NCI-H1436 (cell line): Measurements from ENCODE around the gene SLC15A3.
"Not testable (repeated sequence)": the region's sequence is repeated elsewhere in the genome, so short reads cannot be mapped to it uniquely, and the experiment has no call there.

Experiments
- DNase-seq: peaks from one replicate; lab custom pipeline; 2025; lab: John Stamatoyannopoulos, UW

SLC15A3 gene

DNA sequence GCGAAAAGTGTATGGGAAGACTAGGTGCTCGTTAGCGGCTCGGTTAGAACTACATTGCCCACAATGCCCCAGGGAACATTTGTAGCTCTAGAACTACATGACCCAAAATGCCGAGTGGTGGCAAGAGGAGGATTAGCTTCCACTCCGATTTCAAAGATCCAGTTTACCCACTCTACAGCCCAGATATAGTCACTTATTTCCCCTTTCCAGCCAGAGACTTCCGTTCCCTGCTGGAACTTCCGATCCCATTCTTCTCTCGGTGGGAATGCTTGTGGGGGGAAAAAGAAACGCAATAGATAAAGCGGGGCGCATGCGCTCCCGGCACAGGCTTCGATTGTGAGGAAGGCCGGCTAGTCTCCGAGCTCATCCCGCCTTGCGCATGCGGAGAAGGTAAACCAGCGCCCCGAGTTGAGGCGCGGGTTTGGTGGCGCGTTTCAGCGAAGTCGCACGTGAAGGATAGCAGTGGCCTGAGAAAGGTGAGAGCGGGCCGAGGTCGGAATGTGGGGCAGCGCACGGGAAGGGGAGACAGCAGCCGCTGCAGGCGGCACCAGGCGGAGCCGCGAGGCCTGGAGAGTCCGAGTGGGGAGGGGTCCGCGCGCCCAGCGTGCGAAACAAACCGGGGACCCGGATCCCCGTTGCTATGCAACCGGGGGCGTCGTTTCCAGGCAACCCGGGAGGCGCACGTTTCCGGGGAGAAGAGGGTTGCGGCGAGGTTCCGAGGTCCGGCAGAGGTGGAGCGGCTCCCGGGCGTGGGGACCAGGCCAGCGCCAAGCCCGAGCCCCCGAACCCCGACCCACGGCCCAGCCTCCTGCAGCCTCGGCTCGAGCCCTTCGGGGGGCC is 38.0 kb downstream of the SLC15A3 start, which contains the start of gene TMEM109:
TSS of gene TMEM109 (plus strand) at position 366 of the 840 bp plus-strand sequence. CDS start 5,536 bp downstream, outside the sequence.
- peak; percentile 89 for DNase-seq

DNA sequence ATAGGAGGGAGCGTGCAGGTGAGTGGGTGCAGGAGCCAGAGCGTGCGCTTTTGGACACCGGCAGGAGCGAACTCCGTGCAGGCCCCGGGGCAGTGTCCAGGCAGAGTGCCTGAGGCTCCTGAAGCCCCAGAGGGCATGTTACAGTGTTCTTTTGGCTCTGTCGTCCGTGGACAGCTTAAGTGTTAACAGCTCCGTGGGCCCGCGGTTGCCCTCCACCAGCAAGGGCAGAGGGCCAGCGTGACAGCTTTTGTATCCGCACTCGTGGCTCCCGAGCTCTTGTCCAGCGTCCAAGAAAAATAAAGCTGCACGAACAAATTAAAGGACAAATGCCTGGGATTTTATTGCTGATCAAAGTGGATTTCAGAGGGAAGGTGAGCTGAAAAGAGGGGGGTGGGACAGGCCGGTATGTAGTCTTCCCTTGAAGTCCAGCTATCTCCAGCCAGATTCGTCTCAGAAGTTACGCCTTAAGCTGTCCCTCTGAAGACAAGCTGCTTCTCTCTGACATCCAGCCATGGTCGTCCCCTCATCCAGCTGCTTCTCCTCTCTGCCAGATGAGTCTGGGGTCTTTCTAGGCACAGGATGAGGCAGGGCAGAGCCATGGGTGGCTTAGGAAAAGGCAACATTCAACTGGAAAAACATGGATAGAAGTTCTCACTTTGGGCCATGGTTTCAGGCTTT is 39.0 kb downstream of the SLC15A3 start:
- DNase-seq: no peak

DNA sequence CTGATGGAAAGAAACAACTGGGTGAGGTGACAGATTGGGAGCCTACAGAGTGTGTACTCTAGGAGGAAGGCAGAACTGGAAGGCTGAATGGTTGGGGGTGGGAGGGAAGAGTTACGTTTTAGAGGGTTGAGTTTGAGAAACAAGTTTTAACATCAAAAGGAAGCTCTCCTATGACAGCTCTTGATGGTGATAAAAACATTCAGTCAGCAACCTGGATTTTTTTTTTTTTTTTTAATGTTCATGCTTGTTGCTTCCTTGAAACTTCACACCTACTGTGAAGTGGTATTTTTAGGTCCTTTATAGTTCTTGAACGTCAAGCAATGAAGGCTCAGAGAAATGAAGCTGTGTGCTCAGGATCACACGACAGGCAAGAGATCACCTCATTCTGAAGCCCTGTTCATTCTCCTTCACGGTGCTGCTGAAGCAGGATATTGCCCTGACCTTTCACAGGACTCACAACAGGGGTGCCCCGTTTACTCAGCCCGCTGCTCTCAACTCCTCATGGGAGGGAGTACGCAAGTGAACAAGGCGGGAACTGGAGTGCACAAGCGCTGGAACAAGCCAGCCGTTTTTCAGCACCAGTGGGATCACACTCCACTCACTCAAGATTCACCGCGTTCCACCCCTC is 39.6 kb downstream of the SLC15A3 start:
- no peak for DNase-seq

DNA sequence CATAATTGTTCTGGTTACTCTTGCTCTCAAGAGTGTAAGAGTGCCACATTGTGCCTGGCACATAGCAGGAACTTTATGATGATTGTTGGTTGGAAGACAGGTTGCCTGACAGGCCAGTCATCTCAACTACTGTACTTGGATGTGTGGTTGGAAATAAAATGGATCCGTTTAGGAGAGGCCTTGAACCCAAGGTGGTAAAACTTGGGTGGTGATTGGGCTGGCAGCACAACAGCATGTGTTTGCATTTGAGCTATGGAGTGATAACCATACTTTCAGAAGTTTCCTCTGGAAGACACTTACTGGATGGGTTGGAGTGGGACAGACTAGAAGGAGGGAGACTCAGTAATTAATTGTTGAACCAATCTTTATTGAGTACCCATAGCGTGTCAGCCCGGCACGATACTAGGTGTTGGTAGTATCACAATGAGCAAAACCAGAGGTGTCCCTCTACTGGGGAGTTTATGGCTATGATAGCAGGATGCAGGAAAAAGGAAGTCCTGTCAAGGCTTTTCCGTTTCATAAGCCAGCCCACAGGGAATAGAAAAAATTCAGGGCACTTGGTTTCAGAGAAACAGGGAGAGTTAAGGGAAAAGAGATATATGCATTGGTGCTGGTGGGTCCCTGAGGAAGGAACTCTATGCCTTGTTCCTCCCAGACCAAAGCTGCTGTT is 41.1 kb downstream of the SLC15A3 start:
- DNase-seq: no peak

DNA sequence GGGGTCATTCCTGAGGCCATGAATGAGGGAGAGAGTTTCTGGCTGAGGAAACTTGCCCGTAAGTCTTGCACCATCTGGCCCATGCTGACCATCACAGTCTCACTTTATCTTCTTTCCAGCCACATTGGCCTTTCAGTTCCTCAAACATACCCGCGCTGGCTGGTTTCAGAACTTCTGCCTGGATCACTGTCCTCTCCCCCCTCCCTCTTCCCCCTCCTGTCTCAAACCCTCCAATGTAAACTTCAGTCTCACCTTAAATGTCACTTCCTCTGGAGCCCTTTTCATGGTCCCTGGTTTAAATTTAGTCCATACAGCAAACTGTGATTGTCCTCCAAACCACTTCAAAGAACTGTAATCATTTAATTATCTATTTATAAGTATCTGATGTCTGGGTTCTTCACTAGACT is 41.7 kb downstream of the SLC15A3 start:
- DNase-seq: no peak

DNA sequence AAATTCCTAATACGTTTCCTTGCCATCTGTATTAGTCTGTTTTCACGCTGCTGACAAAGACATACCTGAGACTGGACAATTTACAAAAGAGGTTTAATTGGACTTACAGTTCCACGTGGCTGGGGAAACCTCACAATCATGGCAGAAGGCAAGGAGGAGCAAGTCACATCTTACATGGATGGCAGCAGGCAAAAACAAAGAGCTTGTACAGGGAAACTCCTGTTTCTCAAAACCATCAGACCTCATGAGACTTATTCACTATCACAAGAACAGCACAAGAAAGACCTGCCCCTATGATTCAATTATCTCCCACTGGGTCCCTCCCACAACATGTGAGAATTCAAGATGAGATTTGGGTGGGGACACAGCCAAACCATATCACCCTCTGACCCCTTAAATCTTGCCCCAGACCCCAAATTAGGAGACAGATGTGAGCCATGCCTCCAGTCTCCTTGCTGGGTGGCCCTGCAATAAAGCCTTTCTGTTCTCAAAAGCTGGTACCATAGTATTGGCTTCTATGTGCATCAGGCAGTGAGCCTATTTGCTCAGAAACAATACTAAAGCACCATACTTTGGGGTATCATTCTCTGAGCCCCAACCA is 42.2 kb downstream of the SLC15A3 start:
- DNase-seq: not testable (repeated sequence)

DNA sequence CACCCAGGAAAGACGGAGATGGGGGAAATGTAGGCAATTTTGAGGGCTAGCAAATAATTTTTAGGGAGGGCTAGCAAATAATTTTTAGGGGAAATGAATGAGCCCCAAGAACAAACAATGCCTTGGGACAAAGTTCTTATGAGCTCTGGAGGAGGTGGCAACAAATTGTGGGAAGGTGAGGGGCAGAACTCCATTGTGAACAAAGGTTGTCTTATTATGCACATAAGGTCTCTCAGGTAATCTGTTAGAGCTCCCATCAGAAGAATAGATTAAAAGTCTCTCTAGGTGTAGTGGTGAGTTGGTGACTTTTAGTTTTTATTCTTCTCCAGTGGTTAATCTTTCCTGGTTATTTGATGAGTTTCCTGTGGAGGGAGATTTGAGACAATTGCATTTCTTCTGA is 43.2 kb downstream of the SLC15A3 start:
- DNase-seq: no peak

DNA sequence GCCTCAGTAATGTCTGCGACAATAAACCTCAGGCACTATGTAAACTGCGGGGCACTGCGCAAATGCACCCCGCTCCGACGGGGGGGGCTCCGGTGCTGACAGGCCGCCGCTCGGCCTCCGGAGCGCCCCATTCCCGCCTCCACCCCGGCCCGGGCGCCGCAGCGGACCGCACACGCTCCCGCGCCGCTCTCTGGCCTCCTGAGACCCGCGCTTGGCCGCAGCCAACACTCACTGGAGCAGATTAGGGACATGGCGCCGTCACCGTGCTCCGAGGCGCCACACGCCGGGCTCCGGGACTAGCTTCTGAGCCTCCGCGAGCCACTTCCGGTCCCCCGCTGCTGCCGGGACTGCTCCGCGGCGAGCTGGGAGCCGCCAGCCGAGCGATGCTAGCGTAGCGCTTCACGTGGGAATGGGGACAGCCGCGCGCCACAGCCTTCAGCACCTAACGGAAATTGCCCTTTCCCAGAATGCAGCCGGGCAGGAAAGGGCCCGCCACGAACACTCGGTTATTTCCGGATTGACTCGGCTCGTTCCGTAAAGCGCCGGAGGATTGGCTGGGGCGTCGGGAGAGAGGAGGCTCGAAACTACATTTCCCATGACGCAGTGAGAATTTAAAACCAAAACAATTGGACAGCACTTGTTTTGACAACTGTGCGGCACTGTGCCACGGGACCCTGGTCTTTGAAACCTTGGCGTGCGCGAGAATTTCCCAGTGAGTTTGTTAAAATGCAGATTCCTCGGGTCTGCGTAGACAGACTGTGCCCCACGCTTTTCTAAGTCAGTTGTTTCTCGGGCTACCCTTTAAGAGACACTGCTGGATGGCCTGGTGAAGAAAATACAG is 45.6 kb downstream of the SLC15A3 start, which contains the start of gene PRPF19:
TSS of gene PRPF19 (minus strand) at position 454 of the 841 bp plus-strand sequence. CDS start at position 251, 203 bp downstream.
- peak; percentile 95 for DNase-seq

DNA sequence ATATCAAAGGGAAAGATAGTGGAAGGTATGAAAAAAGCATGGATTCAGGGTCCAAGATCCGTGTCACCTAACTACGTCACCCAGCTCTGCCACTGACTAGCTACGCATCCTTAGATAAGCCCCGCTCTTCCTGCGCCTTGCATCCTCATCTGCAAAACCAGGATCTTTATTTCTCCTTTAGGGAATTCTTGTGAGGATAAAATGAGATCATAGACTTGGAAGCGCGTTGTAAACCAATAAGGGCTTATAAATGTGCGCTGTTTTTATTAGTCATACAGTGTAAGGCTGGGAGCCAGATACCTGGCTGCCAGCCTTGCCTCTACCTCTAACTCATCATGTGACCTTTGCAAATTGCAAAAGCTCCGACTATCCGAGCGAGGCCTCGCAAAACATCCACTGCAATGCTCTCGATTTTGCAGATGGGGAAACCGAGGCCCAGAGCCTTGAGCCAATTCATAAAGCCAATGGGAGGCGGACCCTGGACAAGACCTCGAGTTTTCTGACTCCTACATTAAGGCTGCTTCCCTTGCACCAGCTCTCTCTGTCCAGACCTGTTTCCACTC is 46.3 kb downstream of the SLC15A3 start:
- DNase-seq: no peak

DNA sequence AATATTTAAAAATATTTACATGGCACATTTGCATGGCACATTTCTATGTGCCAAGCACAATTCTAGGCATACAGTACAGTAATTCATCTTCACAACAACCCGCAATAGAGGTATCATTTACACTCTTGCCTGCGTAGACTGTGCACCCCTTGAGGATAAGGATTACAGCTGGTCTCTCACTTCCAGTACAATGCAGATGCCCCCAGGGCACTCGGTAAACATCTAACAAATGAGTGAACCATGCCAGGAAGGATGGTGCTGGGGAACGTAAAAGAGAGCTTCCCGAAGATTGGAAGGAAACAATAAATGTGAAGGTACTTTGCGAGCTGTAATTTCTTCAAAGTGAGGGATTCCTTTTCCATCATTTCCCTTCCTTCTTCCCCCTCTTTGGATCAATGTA is 46.9 kb downstream of the SLC15A3 start:
- DNase-seq: no peak

DNA sequence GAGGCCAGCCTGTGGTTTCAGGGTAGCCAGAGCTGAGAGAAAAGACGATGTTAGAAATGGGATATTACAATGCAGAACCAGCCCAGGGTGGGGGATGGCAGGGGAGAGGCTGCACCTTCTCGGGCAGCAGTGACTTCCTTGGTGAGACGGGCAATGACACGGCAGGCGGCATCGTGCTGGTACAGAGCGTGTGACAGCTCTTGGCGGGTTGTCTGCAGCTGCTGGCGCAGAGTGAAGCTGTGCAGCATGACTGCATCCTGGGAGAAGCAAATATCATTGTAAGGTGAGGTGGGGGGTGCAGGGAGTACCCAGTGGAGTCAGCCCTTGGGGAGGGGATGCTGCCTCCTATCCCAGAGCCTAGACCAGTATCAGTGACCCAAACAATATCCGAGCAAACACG is 49.4 kb downstream of the SLC15A3 start:
- DNase-seq: no peak

DNA sequence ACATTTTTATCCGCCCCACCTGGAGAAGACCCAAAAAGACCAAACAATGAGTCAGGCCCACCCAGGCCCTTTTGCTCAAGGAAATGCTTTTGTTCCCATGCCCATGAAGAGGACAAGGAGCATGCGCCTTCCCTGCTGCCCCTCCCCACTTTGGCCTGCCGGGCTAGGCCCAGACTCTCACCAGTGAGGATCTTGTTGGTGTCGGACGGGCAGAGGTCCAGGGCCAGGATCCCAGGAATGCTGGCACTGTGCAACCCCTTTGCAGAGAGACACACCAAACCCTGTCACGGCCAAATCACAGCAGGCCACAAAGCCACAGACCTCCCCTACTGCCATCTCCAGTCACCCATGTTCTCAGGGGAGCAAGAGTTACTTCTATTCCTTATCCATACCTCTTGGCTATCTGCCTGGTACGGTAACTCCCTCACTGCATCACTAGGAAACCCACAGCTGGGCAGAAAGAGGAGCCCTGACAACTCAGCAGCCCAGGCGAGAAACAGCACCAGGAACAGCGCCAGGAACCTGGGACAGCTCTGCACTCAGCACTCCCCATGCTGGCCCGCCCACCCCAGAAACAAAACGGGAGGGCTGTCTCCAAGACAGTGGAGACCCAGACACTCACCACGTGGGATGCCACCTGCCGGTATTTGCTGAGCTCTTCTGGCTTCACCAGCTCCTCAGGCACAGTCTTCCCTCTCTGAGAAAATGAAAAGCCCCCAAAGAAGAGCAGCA is 51.1 kb downstream of the SLC15A3 start:
- no peak for DNase-seq

DNA sequence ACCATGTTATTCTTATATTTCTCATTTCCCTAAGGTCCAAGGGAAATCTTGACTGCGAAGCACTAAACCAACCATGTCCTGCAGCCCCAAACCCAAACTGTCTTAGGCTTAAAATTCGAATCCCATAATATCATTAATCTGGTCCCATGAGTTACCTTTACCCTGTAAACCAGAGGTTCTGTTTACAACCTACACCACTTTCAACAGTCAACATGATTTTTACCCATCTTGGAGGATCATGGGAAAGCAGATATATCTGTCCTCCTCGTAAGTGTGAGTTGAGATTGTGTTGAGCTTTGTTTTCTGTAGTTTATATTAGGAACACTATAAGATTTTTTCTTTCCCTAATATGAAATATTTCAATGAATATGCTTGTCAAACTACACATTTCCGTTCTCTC is 52.0 kb downstream of the SLC15A3 start:
- no peak for DNase-seq

DNA sequence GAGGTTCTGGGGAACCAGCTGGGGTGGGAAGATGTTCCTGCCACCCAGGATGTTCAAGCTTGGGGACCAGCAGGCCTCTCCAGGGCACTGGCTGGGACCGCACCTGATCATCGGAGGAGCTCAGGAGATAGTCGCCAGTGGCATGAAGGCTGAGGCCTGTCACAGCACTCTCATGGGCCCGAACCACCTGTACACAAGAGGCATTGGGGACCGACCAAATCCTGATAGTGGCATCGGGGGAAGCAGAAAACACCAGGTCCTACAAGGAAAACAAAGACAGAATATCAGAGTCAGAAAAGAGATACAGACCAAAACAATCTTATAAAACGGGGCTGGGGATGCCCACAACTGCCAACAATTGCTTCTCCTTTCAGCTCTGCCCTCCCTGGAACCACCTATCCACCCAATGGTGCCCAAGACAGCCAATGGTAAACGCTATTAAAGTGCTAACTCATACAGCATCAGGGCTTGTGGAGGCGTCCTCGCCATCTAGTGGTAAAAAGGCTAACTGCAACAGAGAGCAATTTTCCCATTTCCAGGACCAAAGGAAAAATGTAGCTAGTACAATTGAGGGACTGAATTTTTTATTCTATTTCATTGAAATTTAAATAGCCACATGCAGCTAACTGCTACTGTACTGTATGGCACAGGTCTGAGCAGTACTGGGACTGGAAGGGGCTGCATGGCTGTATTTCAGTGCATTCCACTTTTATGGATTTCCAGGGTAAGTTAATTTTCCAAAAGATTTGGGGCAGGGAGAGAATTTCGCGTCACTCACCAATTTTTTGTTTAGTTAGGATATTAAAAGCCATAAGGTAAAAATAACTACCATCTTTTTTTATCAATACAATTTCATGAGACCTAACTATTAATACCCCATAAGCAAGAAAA is 52.7 kb downstream of the SLC15A3 start:
- DNase-seq: peak; percentile 53

DNA sequence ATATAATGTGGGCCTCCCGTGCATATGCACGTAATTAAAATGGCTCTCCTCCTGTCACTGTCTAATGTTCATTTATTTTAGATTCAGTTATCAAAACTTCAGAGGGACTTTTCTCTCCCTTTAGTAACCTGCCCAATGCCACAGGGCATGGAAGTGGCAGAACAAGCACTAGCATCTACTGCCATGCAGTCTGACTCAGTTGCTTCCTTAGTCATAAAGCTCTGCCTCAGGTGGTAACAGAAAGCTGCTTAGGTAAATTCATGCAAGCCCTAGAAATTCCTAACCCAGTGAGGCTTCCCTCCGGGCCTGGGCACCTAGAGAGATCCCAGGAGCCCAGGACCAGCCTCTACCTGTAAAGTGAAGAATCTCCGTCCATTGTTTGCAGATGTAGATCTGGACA is 54.5 kb downstream of the SLC15A3 start:
- DNase-seq: no peak

DNA sequence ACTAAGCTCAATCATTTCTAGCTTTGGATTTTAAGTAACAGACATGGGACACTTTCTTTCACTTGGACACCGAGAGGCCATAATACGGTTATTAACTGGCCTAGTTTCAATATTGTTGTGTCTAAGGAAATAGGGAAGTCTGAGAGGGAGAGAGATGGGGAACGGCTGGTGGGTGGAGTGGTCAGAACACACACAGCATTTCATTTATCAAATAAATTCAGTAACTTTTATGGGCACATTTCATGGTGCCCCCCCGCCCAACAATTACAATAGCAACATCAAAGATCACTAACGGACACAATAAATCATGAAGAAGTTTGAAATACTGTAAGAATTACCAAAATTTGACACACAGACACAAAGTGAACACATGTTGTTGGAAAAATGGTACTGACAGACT is 56.3 kb downstream of the SLC15A3 start:
- DNase-seq: no peak

DNA sequence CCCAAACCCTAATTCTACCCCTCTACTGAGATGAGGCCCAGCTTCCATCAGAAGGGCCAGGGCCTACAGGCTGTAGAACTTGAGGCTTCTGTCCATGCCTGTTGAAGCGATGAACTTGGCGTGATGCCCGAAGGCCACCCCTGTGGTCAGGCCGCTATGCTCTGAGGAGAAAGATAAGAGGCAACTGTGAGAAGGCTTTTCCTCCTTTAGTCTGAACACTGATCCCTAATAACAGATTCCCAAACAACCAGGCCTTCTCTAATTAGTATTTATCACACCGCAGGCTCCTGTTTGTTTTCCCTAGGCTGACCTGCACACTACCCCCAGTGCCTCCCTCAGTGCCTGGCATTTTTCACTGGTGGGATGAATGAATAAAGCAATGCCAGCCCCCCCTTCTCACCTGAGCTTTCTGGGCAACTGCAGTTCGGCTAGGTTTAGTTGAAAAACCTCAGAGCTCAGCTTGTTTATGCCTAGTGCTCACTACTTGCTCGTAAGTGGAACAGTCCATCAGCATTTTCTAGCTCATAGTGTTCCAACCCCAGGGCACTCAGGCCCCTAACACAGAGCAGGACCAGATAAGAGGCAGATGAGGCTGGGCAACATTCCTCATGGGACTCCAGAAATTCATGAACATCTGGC is 60.8 kb downstream of the SLC15A3 start:
- no peak for DNase-seq

DNA sequence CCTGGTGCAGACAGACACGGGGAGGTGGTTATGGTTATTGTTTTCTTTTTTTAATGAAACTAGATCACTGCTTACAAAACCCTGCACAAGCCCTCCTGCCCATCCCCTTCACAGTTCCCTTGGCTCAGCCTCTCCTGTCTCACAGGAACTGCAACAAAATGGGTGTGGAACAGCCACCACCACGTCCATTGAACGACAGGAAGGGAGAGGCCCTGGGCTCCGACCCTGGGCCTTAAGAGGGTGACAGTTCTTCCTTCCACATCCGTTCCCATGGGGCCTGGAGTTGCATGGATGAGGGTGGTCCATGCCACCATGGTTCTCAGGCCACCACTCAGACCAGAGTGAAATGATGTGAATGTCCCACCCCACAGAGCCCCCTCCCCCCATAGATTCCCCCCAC is 61.3 kb downstream of the SLC15A3 start:
- no peak for DNase-seq
